Activated CD8-positive, alpha-beta memory T cell treated with anti-CD3 and anti-CD28 coated beads, Interleukin-2, amount 50 U/mL, for 1 hour (primary cell): Measurements from ENCODE around the gene KRTAP10-1.

ENCODE experiments used
- DNase-seq: peaks from one replicate; pipeline ENCODE4 v3.0.0-alpha.2; 2020; ENCODE audit errors: extremely low read depth

The KRTAP10-1 gene

DNA sequence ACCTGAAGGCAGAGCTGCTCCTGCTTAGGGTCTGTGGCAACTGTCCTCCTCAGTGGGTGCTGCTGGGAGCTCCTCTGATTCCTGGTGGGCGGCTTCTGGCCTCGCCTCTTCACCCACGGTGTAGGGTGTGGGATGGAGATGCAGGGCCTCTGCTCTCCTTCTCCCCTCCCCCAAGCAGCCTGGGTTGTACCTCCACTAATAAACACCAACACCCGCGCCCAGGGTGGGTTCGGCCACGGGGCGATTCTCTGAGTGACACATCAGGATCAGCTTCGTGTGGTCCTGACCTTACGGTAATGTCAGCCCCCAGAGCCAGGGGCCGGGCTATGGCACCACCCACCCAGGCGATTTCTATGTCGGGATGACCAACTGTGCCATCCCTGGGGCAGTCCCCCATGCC lies 23.7 kb downstream of the KRTAP10-1 start:
- no peak for DNase-seq

DNA sequence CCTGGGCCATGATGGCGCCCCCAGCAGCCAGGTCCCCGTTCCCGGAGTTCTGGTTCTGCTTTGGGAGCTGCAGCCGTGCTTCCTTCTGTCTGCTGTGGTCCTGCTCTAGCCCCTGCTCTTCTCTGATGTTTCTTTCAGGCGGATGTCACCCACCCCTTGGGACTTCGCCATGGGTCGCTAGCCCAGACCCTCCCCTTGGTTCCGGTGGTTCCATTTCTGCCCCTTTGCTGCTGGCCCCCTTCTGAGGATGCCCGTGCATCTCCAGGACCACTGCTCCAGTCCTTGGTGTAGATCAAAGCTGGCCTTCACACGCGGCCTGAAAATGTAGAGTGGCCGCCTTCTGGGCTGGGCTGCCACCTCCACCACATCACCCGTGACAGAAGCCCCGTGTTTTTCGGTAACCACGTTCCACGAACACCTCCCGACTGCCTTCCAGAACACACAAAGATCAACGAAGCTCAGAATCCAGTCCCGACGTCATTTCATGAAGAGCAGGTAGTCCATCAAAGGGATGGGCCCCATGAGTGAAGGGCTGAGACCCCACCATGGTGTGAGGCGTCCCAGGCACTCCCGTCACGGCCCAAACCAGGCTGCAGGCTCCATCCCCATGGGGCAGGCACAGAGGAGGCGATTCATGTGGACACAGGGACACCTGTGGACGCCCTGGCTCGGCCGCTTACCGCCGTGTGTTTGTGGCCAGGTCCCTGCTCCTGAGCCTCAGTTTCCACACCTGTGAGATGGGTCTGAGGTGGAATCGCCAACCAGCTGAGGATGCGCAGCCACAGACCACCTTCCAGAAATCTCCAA lies 24.4 kb downstream of the KRTAP10-1 start:
- no peak for DNase-seq

- no peak for DNase-seq
Observed at GRCh38 chr21:44514746-44515358, 25.1 kb downstream of the KRTAP10-1 start.

- DNase-seq, result no peak
Observed at GRCh38 chr21:44514218-44514520, 25.8 kb downstream of the KRTAP10-1 start.

DNA sequence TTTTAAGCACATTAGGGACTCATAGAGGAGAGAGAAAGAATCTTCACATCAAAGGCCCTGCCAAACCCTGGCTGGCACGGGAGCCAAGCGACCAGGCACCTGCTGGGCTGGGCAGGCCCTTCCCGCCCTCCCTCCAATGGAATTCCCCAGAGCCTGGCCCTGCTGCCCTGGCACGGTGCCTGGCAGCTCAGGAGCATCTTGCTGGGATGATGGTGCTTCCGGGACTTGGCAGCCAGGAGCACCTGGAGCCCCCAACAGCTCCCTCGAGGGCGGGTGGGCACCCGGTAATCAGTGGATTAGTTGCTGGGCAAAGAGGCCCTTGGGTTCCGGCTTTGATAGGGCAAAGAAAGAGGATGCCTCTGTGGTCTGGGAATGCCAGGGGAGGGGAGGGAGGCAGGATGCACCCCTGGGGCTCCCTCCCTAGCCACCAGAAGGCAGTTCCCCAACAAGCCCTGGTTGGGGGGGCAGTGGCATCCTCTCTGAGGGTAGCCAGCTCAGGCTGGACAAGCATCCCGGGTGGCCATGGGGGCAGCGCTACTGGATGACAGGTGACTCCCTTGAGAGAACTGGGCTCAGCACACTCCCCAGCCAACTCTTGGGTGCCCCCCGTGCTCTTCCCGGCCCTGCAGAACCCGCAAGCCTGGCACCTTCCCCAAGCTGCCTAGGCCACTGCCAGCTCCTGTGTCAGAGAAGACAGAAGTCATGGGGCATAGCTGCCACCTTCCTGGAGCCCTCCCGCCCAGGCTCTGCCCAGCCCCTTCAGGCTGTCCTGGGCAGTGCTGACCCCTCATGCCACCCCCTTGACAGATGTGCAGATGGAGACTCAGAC lies 26.4 kb downstream of the KRTAP10-1 start:
- no peak for DNase-seq

- DNase-seq, result no peak
Observed at GRCh38 chr21:44512496-44513388, 27.3 kb downstream of the KRTAP10-1 start.

GRCh38 chr21:44511938-44512275 lies 28.1 kb downstream of the KRTAP10-1 start:
- DNase-seq, result no peak

DNA sequence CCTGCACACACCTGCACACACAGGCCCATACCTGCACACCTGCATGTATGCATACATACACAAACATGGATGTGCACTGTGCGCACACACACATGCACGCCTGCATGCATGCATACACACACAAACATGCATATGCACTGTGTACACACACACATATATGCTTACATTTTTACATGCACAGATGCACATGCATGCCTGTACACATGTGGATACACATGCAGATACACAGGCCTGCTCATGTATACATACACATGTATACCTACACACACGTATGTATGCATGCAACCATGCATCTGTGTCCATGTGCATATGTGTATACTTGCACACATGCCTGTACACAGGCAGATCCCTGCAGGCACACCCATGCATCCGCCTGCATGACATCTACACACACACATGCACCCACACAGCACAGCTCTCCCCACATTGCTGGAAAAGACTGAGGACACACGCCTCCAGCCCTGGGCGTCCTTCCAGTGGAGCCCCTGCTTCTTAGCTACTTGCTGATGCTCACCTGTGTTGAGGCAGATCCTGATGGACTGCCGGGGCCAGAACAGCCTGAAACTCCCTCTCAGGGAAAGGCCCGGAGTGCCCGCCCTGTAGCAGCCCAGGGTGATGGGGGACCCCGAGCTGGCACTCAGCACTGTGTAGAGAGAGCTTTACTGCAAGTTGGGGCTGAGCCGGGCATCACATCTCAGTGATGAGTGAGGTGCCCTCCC lies 28.6 kb downstream of the KRTAP10-1 start:
- no peak for DNase-seq

- DNase-seq, result peak; percentile 44
Observed at GRCh38 chr21:44510508-44511218, 29.3 kb downstream of the KRTAP10-1 start.

GRCh38 chr21:44510109-44510507 lies 29.9 kb downstream of the KRTAP10-1 start:
- DNase-seq, result no peak

- no peak for DNase-seq
Observed at GRCh38 chr21:44509539-44509938, 30.5 kb downstream of the KRTAP10-1 start.

DNA sequence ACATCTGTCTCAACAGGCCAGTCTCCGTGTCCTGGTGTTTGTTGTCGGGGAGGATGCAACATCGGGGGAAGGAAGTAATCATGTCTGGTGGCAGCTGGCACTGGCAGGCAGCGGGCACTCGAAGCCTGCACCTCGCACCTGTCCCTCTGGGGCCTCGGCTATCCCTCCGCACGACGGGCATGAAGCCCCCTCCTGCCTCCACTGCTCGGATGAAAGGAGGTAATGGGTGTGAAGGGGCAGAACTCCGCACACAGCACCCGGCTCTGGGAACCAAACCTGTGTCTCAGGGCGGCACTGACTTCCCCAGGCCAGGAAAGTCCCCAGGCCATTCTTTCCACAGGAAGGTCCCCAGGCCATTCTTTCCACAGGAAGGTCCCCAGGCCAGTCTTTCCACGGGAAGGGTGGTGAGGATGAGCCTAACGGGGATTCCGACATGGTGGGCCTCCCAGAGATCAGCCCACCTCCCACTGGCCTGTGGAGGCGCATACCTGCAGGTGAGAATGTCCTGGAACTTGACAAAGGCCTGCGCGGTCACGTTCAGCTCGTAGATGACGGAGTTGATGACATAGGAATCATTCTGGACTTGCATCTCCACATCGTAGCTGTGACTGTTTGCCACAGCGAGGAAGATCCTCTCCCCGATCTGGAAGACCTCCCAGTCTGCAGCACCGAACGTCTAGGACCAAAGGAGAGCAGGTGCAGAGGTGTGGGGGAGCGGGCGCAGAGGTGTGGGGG lies 31.1 kb downstream of the KRTAP10-1 start:
- DNase-seq, result no peak

GRCh38 chr21:44508426-44508710 lies 31.6 kb downstream of the KRTAP10-1 start:
- no peak for DNase-seq

- DNase-seq, result no peak
Observed at GRCh38 chr21:44507673-44508425, 32.1 kb downstream of the KRTAP10-1 start.

DNA sequence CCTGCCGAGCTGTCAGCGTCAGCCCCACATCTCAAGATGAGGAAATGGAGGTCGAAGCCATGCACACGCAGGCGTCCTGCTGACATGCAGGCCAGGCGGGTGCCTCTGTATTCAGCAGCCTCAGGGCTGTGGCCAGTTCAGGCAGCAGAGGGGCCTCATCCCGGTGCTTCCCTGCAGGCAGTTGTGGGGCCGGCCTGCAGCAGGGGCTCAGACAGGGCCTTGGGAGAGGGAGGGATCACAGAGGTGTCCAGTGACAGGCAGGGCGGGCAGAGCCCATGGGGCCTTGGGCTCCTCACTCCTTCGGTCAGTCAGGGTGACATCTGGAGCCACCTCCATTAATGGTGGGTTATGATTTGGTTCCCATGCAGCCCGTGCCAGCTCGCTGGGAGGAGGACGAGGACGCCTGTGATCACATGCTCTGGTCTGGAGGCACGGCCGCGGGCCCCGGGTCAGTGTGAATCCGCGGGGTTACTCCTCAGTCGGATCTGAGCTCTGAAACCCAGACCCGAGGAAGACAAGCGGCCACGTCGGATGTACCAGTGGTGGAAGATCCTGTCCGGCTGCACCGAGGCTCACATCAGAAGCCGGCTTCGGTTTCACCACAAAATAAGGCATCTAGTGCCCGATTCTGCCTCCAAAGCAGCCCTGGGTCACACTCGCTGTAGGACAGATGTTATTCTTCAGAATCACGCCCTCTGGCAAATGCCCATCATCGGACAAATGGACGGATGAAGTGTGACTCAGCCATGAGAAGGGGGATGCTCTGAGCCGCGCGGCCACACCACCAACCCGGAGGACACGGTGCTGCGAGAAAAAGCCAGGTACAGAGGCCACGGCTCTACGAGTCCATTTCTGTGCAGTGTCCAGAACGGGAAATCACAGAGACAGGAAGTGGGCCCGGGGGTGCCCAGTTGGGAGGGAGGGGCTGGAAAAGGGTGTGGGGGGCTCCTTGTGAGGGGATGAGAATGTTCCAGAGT lies 33.4 kb downstream of the KRTAP10-1 start:
- DNase-seq, result no peak

- no peak for DNase-seq
Observed at GRCh38 chr21:44505673-44506278, 34.2 kb downstream of the KRTAP10-1 start.

- DNase-seq, result no peak
Observed at GRCh38 chr21:44503901-44504399, 36.0 kb downstream of the KRTAP10-1 start.
